BJ (cell line): ENCODE data around the gene NANS. TPM values are rescaled to one million over a fixed set of nuclear protein-coding genes. Genes with fewer than 3 reads are reported as not detected.

Experiments
- CTCF ChIA-PET: fragments of 350-600 bp; formaldehyde crosslinking; extraction: SDS; loops from one replicate; lab custom pipeline; 2021; ENCODE audit warnings: antibody characterized with exemption, inconsistent platforms; lab: Yijun Ruan, JAX
- POLR2A ChIA-PET: fragments of 300-600 bp; sonication (Branson Sonifier 250); formaldehyde crosslinking; extraction: SDS; loops from one replicate; lab custom pipeline; 2021; ENCODE audit warnings: antibody characterized with exemption; lab: Charles Lee
- DNase-seq: peaks from one replicate; pipeline ENCODE4 v3.0.0-alpha.2; 2011; ENCODE audit warnings: low read depth
- H3K27me3 ChIP-seq: 2 replicates; pipeline ENCODE4 v1.6.0; 2011; ENCODE audit warnings: low read length; ENCODE audit not compliant: control insufficient read depth, insufficient read depth
- H3K36me3 ChIP-seq: 2 replicates; pipeline ENCODE4 v1.5.1; 2011; ENCODE audit warnings: low read length; ENCODE audit not compliant: control insufficient read depth, insufficient read depth
- H3K4me3 ChIP-seq: 2 replicates; pipeline ENCODE4 v1.5.1; 2011; ENCODE audit warnings: low read depth, mild to moderate bottlenecking, control low read depth, low read length
- polyA plus RNA-seq: library from polyadenylated mRNA; depleted of rRNA; stranded (reverse); fragments of >200 nt; gene quantifications from 2 replicates; pipeline ENCODE4 v1.2.3, GENCODE V29; 2011
- TF ChIP-seq, protein P1 (sequence below): IDR thresholded peaks from 2 replicates; pipeline ENCODE4 v1.5.1; 2011; ENCODE audit warnings: low read depth, mild to moderate bottlenecking, control low read depth, inconsistent platforms, low read length, moderate library complexity; ENCODE audit not compliant: insufficient read depth

NANS gene
- polyA plus RNA-seq, 1 experiment, result 142 TPM

DNA sequence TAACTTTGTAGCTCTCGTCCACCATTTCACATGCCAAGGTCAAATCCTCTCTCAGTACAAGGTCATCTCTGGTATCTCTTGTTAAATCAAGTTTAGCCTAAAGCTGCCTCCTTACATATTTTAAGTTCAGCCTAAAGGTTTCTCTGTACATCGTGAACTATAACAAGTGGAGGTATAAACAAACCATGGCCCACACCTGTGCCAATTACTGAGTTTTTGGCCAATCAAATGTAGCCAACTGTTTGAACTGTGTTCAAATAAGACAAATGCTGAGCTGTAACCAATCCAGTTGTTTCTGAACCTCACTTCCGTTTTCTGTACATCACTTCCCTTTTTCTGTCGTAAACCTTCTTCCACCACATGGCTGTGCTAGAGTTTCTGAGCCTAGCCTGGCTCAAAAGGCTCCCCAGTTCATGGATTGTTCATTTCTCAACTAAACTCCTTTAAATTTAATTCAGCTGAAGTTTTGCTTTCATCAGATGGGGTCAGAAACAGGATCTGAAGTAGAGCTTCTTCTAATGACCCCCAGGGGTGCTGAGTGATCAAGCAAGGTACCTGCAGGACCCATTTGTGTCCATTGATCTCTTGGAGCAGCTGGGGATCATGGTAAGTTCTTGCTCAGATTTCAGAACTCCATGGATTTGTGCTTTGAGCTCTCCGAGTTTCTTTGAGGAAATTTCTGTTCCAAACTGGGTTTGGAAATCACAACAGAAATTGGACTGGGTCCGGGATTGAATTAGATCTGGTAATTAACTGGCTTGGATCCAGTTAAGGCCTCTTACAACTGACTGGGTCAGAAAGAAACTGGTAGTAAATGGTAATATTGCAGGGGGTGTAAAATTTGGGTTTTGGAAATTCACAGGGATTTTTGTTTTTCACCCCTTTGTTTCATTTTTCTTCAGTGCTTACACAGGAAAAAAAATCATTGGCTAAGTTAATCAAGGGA, 11.0 kb upstream of the NANS start:
- DNase-seq, result no peak
- TF ChIP-seq, protein P1, sequence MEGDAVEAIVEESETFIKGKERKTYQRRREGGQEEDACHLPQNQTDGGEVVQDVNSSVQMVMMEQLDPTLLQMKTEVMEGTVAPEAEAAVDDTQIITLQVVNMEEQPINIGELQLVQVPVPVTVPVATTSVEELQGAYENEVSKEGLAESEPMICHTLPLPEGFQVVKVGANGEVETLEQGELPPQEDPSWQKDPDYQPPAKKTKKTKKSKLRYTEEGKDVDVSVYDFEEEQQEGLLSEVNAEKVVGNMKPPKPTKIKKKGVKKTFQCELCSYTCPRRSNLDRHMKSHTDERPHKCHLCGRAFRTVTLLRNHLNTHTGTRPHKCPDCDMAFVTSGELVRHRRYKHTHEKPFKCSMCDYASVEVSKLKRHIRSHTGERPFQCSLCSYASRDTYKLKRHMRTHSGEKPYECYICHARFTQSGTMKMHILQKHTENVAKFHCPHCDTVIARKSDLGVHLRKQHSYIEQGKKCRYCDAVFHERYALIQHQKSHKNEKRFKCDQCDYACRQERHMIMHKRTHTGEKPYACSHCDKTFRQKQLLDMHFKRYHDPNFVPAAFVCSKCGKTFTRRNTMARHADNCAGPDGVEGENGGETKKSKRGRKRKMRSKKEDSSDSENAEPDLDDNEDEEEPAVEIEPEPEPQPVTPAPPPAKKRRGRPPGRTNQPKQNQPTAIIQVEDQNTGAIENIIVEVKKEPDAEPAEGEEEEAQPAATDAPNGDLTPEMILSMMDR, result no peak
- Histone ChIP-seq H3K27me3 (no peaks in the 10 kb centered on the region), H3K36me3 (no peaks in the 10 kb centered on the region), H3K4me3 (no peak overlapping the region)
- ChIA-PET POLR2A (no interaction called here), CTCF (interaction anchor here (1.2 to 1.6 kb wide), 2 partner anchors 10 to 11 kb away, joined by 3 to 5 read pairs; no protein-coding TSS in a partner anchor)

DNA sequence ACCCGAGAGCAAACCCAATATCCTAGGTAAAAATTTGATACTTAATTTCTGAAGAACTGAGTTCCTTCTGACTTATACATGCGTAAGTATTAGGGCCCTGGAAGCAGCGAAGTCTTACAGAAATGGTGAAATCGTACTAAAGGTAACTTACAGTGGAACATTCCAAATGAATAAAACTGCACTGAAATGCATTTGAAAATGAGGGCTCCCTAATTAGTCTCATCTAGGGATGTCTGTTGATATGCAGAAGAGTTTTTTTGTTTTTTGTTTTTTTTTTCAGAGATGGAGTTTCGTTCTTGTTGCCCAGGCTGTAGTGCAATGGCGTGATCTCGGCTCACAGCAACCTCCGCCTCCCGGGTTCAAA, 10.4 kb upstream of the NANS start:
- no peaks in the 10 kb centered on the region for H3K27me3 ChIP-seq
- ChIA-PET CTCF (interaction anchor here (1.1 to 1.6 kb wide), 2 partner anchors 9 to 12 kb away, joined by 4 to 5 read pairs; no protein-coding TSS in a partner anchor), POLR2A (no interaction called here)
- TF ChIP-seq, protein P1, result no peak
- no peaks in the 10 kb centered on the region for H3K36me3 ChIP-seq
- no peak for DNase-seq
- no peak overlapping the region for H3K4me3 ChIP-seq

DNA sequence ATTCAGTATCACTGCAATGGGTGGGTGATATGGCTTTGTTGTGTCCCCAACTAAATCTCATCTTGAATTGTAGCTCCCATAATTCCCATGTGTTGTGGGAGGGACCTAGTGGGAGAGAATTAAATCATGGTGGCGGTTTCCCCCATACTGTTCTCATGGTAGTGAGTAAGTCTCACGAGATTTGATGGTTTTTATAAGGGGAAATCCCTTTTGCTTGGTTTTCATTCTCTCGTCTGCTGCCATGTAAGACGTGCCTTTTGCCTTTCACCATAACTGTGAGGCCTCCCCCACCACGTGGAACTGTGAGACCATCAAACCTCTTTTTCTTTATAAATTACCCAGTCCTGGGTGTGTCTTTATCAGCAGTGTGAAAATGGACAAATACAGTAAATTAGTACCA, 9.5 kb upstream of the NANS start:
- no peak for DNase-seq
- TF ChIP-seq, protein P1, result no peak
- ChIA-PET CTCF (interaction anchor here (0.6 to 1.1 kb wide), 3 partner anchors 10 to 319 kb away, joined by 3 to 4 read pairs (median 3); no protein-coding TSS in a partner anchor), POLR2A (no interaction called here)
- Histone ChIP-seq H3K36me3 (no peaks in the 10 kb centered on the region), H3K27me3 (no peaks in the 10 kb centered on the region), H3K4me3 (no peak overlapping the region)

DNA sequence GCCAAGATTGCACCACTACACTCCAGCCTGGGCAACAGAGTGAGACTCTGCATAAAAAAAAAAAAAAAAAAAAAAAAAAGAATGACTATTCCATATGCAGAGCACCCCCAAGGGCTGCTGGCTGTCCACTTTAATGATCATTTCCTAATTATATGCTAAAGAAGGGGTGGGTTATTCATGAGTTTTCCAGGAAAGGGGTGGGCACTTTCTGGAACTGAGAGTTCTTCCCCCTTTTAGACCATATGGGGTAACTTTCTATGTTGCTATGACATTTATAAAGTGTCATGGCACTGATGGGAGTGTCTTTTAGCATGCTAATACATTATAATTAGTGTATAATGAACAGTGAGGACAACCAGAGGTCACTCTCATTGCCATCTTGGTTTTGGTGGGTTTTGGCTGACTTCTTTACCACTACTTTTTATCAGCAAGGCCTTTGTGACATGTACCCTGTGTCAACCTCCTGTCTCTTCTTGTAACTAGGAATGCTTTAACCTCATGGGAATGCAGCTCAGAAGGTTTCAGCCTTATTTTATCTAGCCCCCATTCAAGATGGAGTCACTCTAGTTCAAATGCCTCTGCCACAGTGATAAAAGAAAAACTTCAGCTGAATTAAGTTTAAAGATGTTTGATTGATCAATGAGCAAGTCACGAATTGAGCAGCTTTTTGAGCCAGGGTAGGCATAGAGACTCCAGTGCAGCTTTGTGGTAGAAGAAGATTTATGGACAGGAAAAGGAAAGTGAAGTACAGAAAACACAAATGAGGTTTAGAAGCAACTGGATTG, 7.1 kb upstream of the NANS start:
- ChIA-PET CTCF (no interaction called here), POLR2A (no interaction called here)
- TF ChIP-seq, protein P1, result no peak
- Histone ChIP-seq H3K27me3 (no peaks in the 10 kb centered on the region), H3K36me3 (no peaks in the 10 kb centered on the region), H3K4me3 (no peak overlapping the region)
- DNase-seq, result no peak

DNA sequence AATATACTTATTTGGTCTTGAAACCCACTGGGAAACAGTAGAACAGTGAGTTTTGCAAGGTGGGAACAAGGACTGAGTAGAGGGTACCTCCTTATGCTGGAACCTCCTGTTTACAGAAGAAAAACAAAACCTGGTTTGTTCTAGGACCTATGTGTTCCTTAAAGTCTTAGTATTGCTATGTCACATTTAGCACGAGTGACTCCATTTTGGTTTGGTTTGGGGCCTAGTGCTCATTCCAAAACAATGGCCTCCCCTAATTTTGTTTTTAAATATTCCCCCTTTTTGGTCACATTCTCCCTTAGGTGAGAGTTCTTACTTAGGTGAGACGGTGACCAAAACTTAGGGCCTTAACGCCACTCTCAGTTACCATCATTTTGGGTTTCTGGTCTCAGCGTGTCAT, 6.2 kb upstream of the NANS start:
- Histone ChIP-seq H3K27me3 (no peaks in the 10 kb centered on the region), H3K36me3 (no peaks in the 10 kb centered on the region), H3K4me3 (no peak overlapping the region)
- ChIA-PET POLR2A (no interaction called here), CTCF (interaction anchor here (0.7 kb wide), 1 partner anchor 15 kb away, joined by 3 read pairs; no protein-coding TSS in a partner anchor)
- TF ChIP-seq, protein P1, result no peak
- DNase-seq, result no peak
